RPMI7951 (cell line): ENCODE results near the gene KCNJ18. TPM values are rescaled to one million over a fixed set of nuclear protein-coding genes. Genes with fewer than 3 reads are reported as not detected.
"Not testable (repeated sequence)": the region's sequence is repeated elsewhere in the genome, so short reads cannot be mapped to it uniquely, and the experiment has no call there.

Experiments
- DNase-seq: peaks from one replicate; pipeline ENCODE4 v3.0.0-alpha.2; 2012; ENCODE audit warnings: low read depth
- total RNA-seq: library from RNA; depleted of rRNA; stranded (reverse); fragments of >200 nt; shearing (Covaris generic); gene quantifications from 2 replicates; pipeline ENCODE4 v1.2.3, GENCODE V29; 2014

KCNJ18 gene
- total RNA-seq, 1 experiment from 2014 or later = not detected

- not testable (repeated sequence) for DNase-seq
These were observed 7.1 kb upstream of the KCNJ18 start for GRCh38 chr17:21685061-21685795.

- DNase-seq = no peak
These were observed 5.9 kb upstream of the KCNJ18 start for GRCh38 chr17:21686165-21687015.

GRCh38 chr17:21687136-21687953, 5.0 kb upstream of the KCNJ18 start:
- no peak for DNase-seq

- DNase-seq = no peak
These were observed 3.9 kb upstream of the KCNJ18 start for GRCh38 chr17:21688293-21688949.

- DNase-seq = peak; percentile 95
These were observed 2.7 kb upstream of the KCNJ18 start for GRCh38 chr17:21689604-21690003.

GRCh38 chr17:21690811-21691210, 1.5 kb upstream of the KCNJ18 start:
- not testable (repeated sequence) for DNase-seq

GRCh38 chr17:21691481-21691880, 842 bp upstream of the KCNJ18 start:
- not testable (repeated sequence) for DNase-seq

GRCh38 chr17:21692704-21693065, 362 bp downstream of the KCNJ18 start:
- DNase-seq = not testable (repeated sequence)

- not testable (repeated sequence) for DNase-seq
These were observed 1.1 kb downstream of the KCNJ18 start for GRCh38 chr17:21693391-21693796.

- DNase-seq = not testable (repeated sequence)
These were observed 1.6 kb downstream of the KCNJ18 start for GRCh38 chr17:21693937-21694336.

GRCh38 chr17:21696227-21696626, 3.9 kb downstream of the KCNJ18 start:
- DNase-seq = not testable (repeated sequence)

GRCh38 chr17:21696842-21697507, 4.7 kb downstream of the KCNJ18 start:
- not testable (repeated sequence) for DNase-seq

GRCh38 chr17:21697508-21697860, 5.2 kb downstream of the KCNJ18 start:
- not testable (repeated sequence) for DNase-seq

- not testable (repeated sequence) for DNase-seq
These were observed 6.2 kb downstream of the KCNJ18 start for GRCh38 chr17:21698437-21699075.

- not testable (repeated sequence) for DNase-seq
These were observed 6.8 kb downstream of the KCNJ18 start for GRCh38 chr17:21699124-21699523.

GRCh38 chr17:21699573-21700236, 7.4 kb downstream of the KCNJ18 start:
- not testable (repeated sequence) for DNase-seq

- DNase-seq = not testable (repeated sequence)
These were observed 8.8 kb downstream of the KCNJ18 start for GRCh38 chr17:21701090-21701489.

GRCh38 chr17:21702029-21702428, 9.7 kb downstream of the KCNJ18 start:
- not testable (repeated sequence) for DNase-seq

- DNase-seq = not testable (repeated sequence)
These were observed 10.2 kb downstream of the KCNJ18 start for GRCh38 chr17:21702521-21702920.
